Lung microvascular endothelial cell (primary cell): ENCODE results near the gene LRRC37B. TPM values are rescaled to one million over a fixed set of nuclear protein-coding genes. Genes with fewer than 3 reads are reported as not detected.
A peak's percentile ranks its signal among the peaks of the same experiment; 100 is the strongest.
"Not testable (repeated sequence)": the region's sequence is repeated elsewhere in the genome, so short reads cannot be mapped to it uniquely, and the experiment has no call there.

Source experiments
- DNase-seq, 2 donors: peaks; one replicate each; pipeline versions ENCODE4 v3.0.0 to v3.0.0-alpha.2; 2010; ENCODE audit warnings: low read depth in 2 of 2
- total RNA-seq: library from RNA; depleted of rRNA; stranded (reverse); fragments of >200 nt; gene quantifications from 2 replicates; pipeline ENCODE4 v1.2.1, GENCODE V29; 2014

The LRRC37B gene
- total RNA-seq, 1 donor from 2014 or later: 8.3 TPM

GRCh38 chr17:32086833-32087232, 79.7 kb downstream of the LRRC37B start:
- not testable (repeated sequence) for DNase-seq

- DNase-seq: not testable (repeated sequence)
These were observed 84.9 kb downstream of the LRRC37B start for GRCh38 chr17:32092062-32092461.

- DNase-seq: peak; percentile 62 to 63
These were observed 92.5 kb downstream of the LRRC37B start for GRCh38 chr17:32099686-32100085.

- not testable (repeated sequence) for DNase-seq
These were observed 93.1 kb downstream of the LRRC37B start for GRCh38 chr17:32100323-32100722.

- DNase-seq: peak in 1 of 2 donors; percentile 63
These were observed 93.9 kb downstream of the LRRC37B start for GRCh38 chr17:32100971-32101631.

GRCh38 chr17:32102172-32102571, 95.0 kb downstream of the LRRC37B start:
- DNase-seq: no peak

GRCh38 chr17:32102646-32103186, 95.5 kb downstream of the LRRC37B start:
- peak in 1 of 2 donors; percentile 29 for DNase-seq

Other genes starting within 250 kb of the LRRC37B start
- 45.8 and 62.7 TPM in 2 replicates for gene COPRS, start 148.1 kb upstream of the LRRC37B start, total RNA-seq
- 12.2 and 19.4 TPM in 2 replicates for gene UTP6, start 105.7 kb upstream of the LRRC37B start, total RNA-seq
- gene SUZ12, start 70.4 kb upstream of the LRRC37B start, total RNA-seq: 13.7 and 17.5 TPM in 2 replicates
- gene RHOT1, start 135.1 kb downstream of the LRRC37B start, total RNA-seq: 22.7 and 30.8 TPM in 2 replicates